ENCODE measurements around the gene LRRC66. TPM values are rescaled to one million over a fixed set of nuclear protein-coding genes. Genes with fewer than 3 reads are reported as not detected.

LRRC66 gene
- total RNA-seq, 2 donors from 2014 or later = 0.08 TPM; not detected in 1

GRCh38 chr4:52028970-52029369 lies 8.8 kb upstream of the LRRC66 start:
- TF ChIP-seq CTCF (IDR thresholded peaks at IDR 0.05) = no peak
- Histone ChIP-seq H3K4me3 (no peak overlapping the region), H3K36me3 (peaks cover 37% of the 10 kb centered on the region), H3K9me3 (no peaks in the 10 kb centered on the region), H3K27ac (no peak overlapping the region), H3K27me3 (no peaks in the 10 kb centered on the region), H3K4me1 (no peaks in the 10 kb centered on the region)
- no peak for DNase-seq (ENCODE audit: low spot score)

- DNase-seq (ENCODE audit: low spot score) = no peak
- H3K36me3 ChIP-seq = peaks cover 6% of the 10 kb centered on the region
- no peak for TF ChIP-seq CTCF (IDR thresholded peaks at IDR 0.05)
- no peak overlapping the region for H3K4me3 ChIP-seq
- H3K27me3 ChIP-seq = no peaks in the 10 kb centered on the region
- no peaks in the 10 kb centered on the region for H3K9me3 ChIP-seq
- H3K27ac ChIP-seq = no peak overlapping the region
- H3K4me1 ChIP-seq = no peaks in the 10 kb centered on the region
These were observed 2.3 kb downstream of the LRRC66 start for GRCh38 chr4:52017814-52018213.

GRCh38 chr4:52016981-52017380 lies 3.2 kb downstream of the LRRC66 start:
- H3K27me3 ChIP-seq = no peaks in the 10 kb centered on the region
- no peaks in the 10 kb centered on the region for H3K9me3 ChIP-seq
- no peaks in the 10 kb centered on the region for H3K4me1 ChIP-seq
- no peak for TF ChIP-seq CTCF (IDR thresholded peaks at IDR 0.05)
- H3K4me3 ChIP-seq = no peak overlapping the region
- no peak overlapping the region for H3K27ac ChIP-seq
- no peak for DNase-seq (ENCODE audit: low spot score)
- no peaks in the 10 kb centered on the region for H3K36me3 ChIP-seq

GRCh38 chr4:52015366-52015765 lies 4.8 kb downstream of the LRRC66 start:
- Histone ChIP-seq H3K4me3 (no peak overlapping the region), H3K36me3 (no peaks in the 10 kb centered on the region), H3K9me3 (no peaks in the 10 kb centered on the region), H3K27me3 (no peaks in the 10 kb centered on the region), H3K27ac (no peak overlapping the region), H3K4me1 (no peaks in the 10 kb centered on the region)
- no peak for TF ChIP-seq CTCF (IDR thresholded peaks at IDR 0.05)
- no peak for DNase-seq (ENCODE audit: low spot score)

GRCh38 chr4:52014903-52015302 lies 5.3 kb downstream of the LRRC66 start:
- DNase-seq (ENCODE audit: low spot score) = no peak
- Histone ChIP-seq H3K4me1 (no peaks in the 10 kb centered on the region), H3K27ac (no peak overlapping the region), H3K4me3 (no peak overlapping the region), H3K36me3 (no peaks in the 10 kb centered on the region), H3K27me3 (no peaks in the 10 kb centered on the region), H3K9me3 (no peaks in the 10 kb centered on the region)
- TF ChIP-seq CTCF (IDR thresholded peaks at IDR 0.05) = no peak

GRCh38 chr4:52012651-52013050 lies 7.5 kb downstream of the LRRC66 start:
- Histone ChIP-seq H3K27me3 (no peaks in the 10 kb centered on the region), H3K4me1 (no peaks in the 10 kb centered on the region), H3K27ac (no peak overlapping the region), H3K4me3 (no peak overlapping the region), H3K36me3 (no peaks in the 10 kb centered on the region), H3K9me3 (no peaks in the 10 kb centered on the region)
- TF ChIP-seq CTCF (IDR thresholded peaks at IDR 0.05) = no peak
- no peak for DNase-seq (ENCODE audit: low spot score)
